HL-60 (cell line): ENCODE data around the gene GPR162.

Experiments
- DNase-seq, 2 experiments: peaks; one replicate each; pipeline ENCODE4 v3.0.0-alpha.2; 2010 to 2020; ENCODE audit warnings: low read depth in 1 of 2, low spot score in 1 of 2
- H3K27ac ChIP-seq: fragments of 250-450 bp; sonication (Bioruptor Pico); replicated peaks from 2 replicates; pipeline ENCODE4 v1.5.1; 2020; ENCODE audit warnings: mild to moderate bottlenecking, moderate library complexity
- H3K27me3 ChIP-seq: fragments of 250-450 bp; sonication (Bioruptor Pico); 2 replicates; pipeline ENCODE4 v1.5.1; 2021; ENCODE audit warnings: mild to moderate bottlenecking, moderate library complexity; ENCODE audit not compliant: insufficient read depth, poor library complexity, severe bottlenecking
- H3K4me3 ChIP-seq: replicated peaks from 2 replicates; pipeline ENCODE4 v1.5.1; 2011; ENCODE audit warnings: mild to moderate bottlenecking, control low read depth, low read length; ENCODE audit not compliant: insufficient read depth
- CTCF ChIP-seq: IDR thresholded peaks from one replicate; pipeline ENCODE4 v1.5.1; 2011; ENCODE audit warnings: low read length, control low read depth, inconsistent platforms; ENCODE audit not compliant: insufficient read depth
- GABPA ChIP-seq: IDR thresholded peaks from 2 replicates; pipeline ENCODE4 v1.6.1; 2012; ENCODE audit warnings: low read depth
- POLR2AphosphoS5 ChIP-seq: IDR thresholded peaks from 2 replicates; pipeline ENCODE4 v1.6.1; 2012; ENCODE audit warnings: low read depth
- REST ChIP-seq: IDR thresholded peaks from 2 replicates; pipeline ENCODE4 v1.6.1; 2012; ENCODE audit warnings: low read depth; ENCODE audit not compliant: insufficient replicate concordance
- SPI1 ChIP-seq: IDR thresholded peaks from 2 replicates; pipeline ENCODE4 v1.6.1; 2012; ENCODE audit warnings: low read depth, mild to moderate bottlenecking, borderline replicate concordance

GPR162 gene

GRCh38 chr12:6822426-6823135 is 960 bp downstream of the GPR162 start:
- TF ChIP-seq POLR2AphosphoS5 (no peak), SPI1 (no peak), REST (no peak), CTCF (no peak)
- DNase-seq: no peak
- H3K27me3 ChIP-seq: peaks cover 18% of the 10 kb centered on the region
- H3K4me3 ChIP-seq: no peak overlapping the region
- H3K27ac ChIP-seq: no peak overlapping the region

- no peak overlapping the region for H3K27ac ChIP-seq
- no peak for DNase-seq
- peaks cover 21% of the 10 kb centered on the region for H3K27me3 ChIP-seq
- no peak overlapping the region for H3K4me3 ChIP-seq
- TF ChIP-seq POLR2AphosphoS5 (no peak), SPI1 (no peak), CTCF (no peak)
These were observed 1.8 kb downstream of the GPR162 start for GRCh38 chr12:6823182-6824084.

GRCh38 chr12:6824085-6824775 is 2.6 kb downstream of the GPR162 start:
- Histone ChIP-seq H3K27me3 (peaks cover 26% of the 10 kb centered on the region), H3K27ac (no peak overlapping the region), H3K4me3 (no peak overlapping the region)
- DNase-seq: no peak
- TF ChIP-seq POLR2AphosphoS5: no peak
- no peak for TF ChIP-seq CTCF
- TF ChIP-seq GABPA: no peak
- TF ChIP-seq SPI1: no peak
- TF ChIP-seq REST: no peak
